Retina (tissue), 1 donor: ENCODE measurements around the gene PIPOX.

Experiments
- DNase-seq: peaks from one replicate; pipeline ENCODE4 v3.0.0-alpha.2; 2016

The PIPOX gene

DNA sequence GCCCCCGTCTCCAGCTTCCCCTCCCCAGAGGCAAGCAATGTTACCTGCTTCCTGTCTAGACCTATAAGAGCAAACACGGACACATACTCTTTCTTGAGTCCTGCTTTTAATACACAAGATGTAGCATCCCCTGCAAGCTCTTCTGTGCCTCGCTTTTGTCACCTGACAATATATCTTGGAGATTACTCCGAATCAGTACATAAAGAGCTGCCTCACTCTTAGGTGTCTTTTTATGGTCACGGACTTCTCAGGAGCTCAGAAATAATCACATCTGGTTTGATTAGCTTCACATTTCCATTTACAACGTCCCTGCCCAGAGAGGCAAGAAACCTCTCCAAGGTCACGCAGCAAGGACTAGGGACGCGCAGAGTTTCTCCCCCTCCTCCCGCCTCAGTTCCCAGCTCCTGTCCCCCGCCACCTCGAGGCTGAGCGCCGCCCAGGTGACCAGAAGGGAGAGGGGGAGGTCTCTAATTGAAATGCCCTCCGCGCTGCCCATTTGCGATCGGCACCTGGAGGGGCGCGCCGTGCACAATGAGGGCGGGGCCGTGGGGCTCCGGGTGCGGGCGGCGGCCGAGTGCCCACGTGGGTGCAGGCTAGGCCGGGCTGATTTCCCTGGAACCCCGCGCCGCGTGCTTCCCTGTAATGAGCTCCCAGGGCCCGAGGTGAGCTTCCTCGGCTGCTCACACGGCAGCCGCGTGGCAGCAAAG, 23.3 kb upstream of the PIPOX start:
- DNase-seq, result peak; percentile 66

DNA sequence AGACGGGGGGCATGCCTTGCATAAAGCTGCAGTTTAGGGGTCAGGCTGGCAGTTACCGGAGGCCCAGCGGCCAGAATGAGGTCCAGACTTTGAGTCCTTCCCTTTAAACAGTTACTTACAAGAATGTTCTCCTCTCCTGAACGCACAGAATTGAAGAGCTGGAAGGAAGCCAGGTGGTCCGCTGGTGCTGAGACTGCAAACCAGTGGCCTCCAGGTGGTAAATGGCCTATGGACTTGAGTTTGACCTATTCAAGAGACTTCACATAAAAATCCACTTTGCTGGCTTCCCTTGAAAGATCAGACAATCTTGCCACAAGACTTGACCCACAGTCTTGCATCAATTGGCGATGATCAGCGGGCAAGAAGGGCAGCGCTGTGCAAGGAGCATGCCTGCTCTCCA, 22.4 kb upstream of the PIPOX start:
- no peak for DNase-seq

DNA sequence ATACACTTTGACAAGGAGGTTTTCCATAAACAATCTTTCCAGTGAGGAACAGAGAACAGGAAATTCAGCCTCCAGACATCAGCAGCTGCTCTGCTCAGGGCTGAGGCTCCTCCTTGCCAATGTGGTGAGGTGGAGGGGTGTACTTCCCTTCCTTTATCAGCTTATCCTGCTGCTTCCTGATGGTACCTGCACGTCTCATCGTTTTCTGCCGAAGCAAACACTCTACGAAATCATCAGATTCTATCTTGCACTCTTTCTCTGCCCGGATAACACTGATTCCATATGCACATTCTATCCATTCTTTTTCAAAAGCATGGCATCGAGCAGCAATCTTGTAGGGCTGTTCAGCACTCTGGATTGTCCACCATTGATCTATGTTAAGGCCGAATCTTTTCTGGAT, 21.7 kb upstream of the PIPOX start:
- DNase-seq, result no peak

DNA sequence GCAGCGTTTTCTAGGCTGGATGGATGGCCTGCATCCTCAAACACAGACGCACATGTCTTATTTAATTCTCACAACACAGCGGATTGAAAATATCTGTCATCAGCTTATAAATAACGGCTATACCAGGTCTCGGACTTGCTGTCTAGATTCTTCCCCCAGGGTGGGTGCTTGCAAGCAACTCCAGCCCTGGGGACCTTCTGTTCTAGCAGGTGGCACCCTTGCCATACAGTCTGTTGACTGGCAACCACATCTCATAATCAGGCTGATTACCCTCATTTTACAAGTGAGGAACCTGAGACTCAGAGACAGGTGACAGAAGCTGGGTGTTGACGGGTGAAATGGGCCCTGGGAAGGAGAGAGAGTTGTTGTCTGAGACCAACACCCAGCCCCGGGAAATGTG, 20.9 kb upstream of the PIPOX start:
- DNase-seq, result no peak

DNA sequence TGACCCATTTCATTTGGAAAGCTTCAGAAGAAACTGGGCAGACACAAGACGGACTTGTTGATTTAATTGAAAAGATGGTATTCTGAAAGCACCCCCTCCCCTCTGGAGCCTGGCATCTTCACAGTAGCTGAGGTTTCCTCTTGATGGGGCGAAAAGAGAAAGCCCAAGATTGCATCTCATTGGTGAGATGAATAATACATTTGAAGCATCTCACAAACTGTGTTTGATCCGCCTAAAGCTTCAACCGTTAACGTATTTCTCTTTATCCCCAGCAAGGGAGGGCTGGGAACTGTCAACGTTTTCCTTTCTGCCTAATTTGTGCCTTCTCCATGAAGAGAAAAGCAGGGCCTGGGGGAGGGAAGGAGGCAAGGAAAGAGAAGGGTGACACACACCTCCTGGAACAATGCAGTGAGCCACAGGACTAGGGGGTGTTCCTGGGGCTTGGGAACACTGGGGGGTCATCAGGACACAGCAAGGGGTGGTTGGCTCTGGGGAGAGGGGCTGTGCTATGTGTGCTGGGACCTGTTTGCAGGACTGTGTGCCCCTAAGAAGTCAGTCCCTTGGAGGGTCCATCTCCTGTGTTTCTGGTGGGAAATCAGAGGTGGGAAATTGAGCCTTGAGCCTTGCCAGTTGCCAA, 18.5 kb upstream of the PIPOX start:
- no peak for DNase-seq

GRCh38 chr17:29031488-29031887, 11.5 kb upstream of the PIPOX start:
- DNase-seq, result no peak

DNA sequence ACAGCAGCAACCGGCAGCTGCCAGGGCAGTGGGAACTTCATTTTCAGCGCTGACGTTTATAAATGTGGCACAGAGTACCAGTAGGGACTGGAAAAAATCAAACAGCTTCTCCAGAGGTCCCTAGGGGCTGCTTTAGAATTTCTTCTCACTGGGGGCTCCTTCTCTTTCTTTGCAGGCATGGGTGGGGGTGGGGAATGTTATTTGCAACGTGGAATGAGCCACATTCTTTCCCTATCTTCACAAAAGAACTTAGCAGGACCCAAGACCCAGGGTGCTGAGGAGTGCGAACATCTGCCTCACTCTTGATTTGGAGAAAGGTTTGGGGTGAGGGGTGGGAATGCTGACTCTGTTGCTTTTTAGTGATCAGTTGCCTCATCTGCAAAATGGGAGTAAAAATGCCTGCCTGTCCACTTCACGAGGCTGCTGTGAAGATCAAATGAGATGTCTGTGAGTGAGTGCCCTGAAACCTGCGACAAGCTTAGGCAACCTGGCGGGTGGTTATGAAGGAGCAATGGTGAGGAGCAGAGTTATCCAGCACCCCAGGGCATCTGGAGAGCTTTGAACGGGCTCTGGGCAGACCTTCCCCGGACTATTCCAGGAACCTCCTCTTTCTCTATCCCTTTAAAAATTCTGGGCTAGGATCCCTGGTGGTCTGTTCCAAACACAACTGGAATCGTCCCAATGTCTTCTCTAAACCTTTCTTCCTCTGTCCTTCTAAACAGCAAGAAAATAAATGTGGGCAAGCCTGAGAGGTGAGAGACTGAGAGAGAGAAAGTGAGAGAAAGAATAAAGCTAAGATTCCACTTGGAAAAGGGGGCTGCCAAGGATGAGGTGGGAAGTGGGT, 10.7 kb upstream of the PIPOX start:
- DNase-seq, result no peak

- no peak for DNase-seq
These were observed 10.1 kb upstream of the PIPOX start for GRCh38 chr17:29032857-29033197.

DNA sequence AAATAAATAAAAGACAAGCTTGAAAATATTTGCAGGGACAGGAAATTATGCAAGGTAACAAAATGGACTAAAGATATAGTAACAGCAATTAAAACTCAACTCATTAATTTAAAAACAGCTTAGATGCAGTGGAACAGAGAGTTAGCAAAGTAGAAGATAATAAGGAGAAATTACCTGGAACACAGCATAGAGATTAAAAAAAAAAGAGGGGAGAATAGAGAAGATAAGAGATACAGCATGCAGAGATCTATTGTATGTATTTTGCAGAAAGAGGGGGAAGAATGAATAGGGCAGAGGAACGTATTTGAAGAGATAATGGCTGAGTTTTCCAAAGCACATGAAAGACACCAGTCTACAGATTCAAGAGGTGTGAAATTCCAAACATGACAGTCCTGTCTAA, 8.4 kb upstream of the PIPOX start:
- no peak for DNase-seq

- no peak for DNase-seq
These were observed 6.4 kb upstream of the PIPOX start for GRCh38 chr17:29036584-29036983.

GRCh38 chr17:29037739-29038084, 5.2 kb upstream of the PIPOX start:
- no peak for DNase-seq

- peak; percentile 85 for DNase-seq
These were observed 4.7 kb upstream of the PIPOX start for GRCh38 chr17:29038085-29038795.

GRCh38 chr17:29039764-29040598, 3.0 kb upstream of the PIPOX start:
- no peak for DNase-seq

- no peak for DNase-seq
These were observed 1.9 kb upstream of the PIPOX start for GRCh38 chr17:29041091-29041490.

- no peak for DNase-seq
These were observed 1.4 kb upstream of the PIPOX start for GRCh38 chr17:29041571-29041970.

GRCh38 chr17:29042026-29042678, 789 bp upstream of the PIPOX start:
- peak; percentile 83 for DNase-seq

DNA sequence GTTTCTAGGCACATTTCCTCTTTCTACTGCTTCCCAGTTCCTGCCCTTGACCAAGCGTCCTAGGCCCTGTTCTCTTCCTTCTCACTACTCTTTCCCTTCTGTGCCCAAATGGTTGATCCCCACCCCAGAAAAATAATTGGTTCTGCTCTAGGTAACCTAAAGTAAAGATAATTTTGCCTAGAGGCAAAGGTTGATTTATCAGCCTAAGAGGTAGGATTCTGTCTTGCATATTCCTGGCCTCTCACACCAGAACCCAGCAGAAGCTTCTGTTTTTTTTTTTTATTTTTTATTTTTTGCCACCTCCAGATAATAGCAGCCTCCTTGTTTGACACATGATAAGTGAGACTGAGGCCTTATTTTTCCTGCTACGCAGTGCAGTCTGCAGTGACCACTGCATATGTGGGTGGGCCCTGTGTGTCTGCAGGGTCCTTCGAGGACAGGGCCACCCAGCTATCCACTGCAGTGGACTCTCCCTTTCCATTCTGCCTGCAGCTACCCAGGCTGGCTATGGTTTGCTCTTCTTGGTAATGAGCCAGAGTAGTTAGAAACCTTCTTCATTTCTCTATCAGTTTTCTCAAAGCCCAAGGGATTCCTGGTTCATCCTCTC, 701 bp downstream of the PIPOX start:
- DNase-seq, result no peak

GRCh38 chr17:29045026-29045425, 2.1 kb downstream of the PIPOX start:
- no peak for DNase-seq

DNA sequence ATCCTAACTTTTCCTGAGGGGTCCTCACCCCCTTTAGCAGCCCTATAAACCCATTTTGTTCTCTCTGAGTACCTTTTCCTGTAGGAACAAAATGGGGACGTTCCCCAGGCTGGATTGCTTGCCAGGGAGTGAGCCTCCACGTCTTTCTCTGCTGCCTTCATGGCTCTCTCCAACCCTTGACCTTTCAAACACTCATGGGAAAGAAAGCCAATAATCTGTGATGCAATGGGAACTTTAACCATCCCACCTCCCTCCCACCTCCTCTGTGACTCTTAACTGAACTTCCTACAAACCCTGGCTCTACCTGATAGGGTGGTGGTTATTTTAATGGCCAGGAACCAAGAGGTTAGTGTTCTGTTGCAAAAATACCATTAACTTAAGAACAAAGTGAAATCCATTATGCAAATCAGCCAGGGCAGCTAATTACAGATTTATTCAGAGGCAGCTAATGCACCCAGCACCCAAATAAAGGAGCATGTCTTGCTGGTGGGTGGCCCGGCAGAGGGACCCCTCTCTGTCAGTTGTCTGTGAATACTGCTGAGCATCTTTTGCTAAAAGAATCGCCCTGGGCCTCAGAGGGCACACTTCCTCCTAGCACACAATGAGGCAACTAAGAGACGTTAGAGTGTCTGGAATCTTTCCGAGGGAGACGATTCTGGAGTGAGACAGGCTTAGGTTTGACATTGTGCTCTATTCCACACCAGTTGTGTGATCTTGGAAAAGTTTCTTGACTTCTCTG, 3.0 kb downstream of the PIPOX start:
- no peak for DNase-seq

DNA sequence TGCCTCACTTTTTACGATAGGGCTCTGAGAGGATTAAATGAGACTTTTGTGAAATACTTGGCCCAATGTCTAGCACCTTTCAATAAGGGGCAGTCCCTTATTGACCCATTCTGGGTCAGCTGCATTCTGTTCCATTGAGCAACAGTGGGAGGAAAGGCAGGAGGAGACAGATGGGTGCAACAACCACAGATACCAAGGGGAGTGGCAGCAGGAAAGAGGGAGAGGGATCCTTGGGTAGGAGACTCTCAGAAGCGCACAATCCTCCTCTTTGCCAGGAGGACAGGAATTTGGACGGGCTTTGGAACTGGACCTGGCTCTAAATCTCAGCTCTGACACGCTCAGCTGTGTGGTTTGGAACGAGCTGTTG, 3.5 kb downstream of the PIPOX start:
- DNase-seq, result no peak
